Measurements from ENCODE around the gene CYP39A1.

GRCh38 chr6:46626976-46627375 is 25.6 kb downstream of the CYP39A1 start:
- TF ChIP-seq EZH2 (IDR thresholded peaks at IDR 0.05), result no peak
- TF ChIP-seq POLR2AphosphoS5 (IDR thresholded peaks at IDR 0.05; ENCODE audit: borderline replicate concordance, low read depth, low read length), result no peak
